ENCODE results near the gene SEPSECS.

- TF ChIP-seq CTCF (IDR thresholded peaks at IDR 0.05; ENCODE audit: insufficient read depth, low read length, poor library complexity, severe bottlenecking) = no peak
- TF ChIP-seq EZH2phosphoT487 (conservative IDR thresholded peaks at IDR 0.05; ENCODE audit: low read length) = no peak
Measured at GRCh38 chr4:25154594-25155265, 5.5 kb downstream of the SEPSECS start.
